ENCODE measurements around the gene ATP6V1G2.
"Not testable (repeated sequence)": the region's sequence is repeated elsewhere in the genome, so short reads cannot be mapped to it uniquely, and the experiment has no call there.

Gene ATP6V1G2

GRCh38 chr6:31530659-31531058 lies 15.7 kb downstream of the ATP6V1G2 start:
- Histone ChIP-seq H3K9me3 (ENCODE audit: control insufficient read depth, insufficient read depth, low read length) (no peaks in the 10 kb centered on the region), H3K9ac (ENCODE audit: low read depth, low read length) (no peak overlapping the region), H3K4me1 (ENCODE audit: control insufficient read depth, insufficient read depth, low read length) (peaks cover 3% of the 10 kb centered on the region), H3K4me3 (ENCODE audit: low read depth, low read length) (no peak overlapping the region), H3K36me3 (ENCODE audit: control insufficient read depth, insufficient read depth, low read length) (peaks cover 40% of the 10 kb centered on the region), H3K27me3 (ENCODE audit: control insufficient read depth, insufficient read depth, low read length) (no peaks in the 10 kb centered on the region)

GRCh38 chr6:31529329-31530150 lies 16.9 kb downstream of the ATP6V1G2 start:
- Histone ChIP-seq H3K27me3 (ENCODE audit: control insufficient read depth, insufficient read depth, low read length) (no peaks in the 10 kb centered on the region), H3K4me1 (ENCODE audit: control insufficient read depth, insufficient read depth, low read length) (peaks cover 3% of the 10 kb centered on the region), H3K36me3 (ENCODE audit: control insufficient read depth, insufficient read depth, low read length) (peaks cover 29% of the 10 kb centered on the region), H3K9ac (ENCODE audit: low read depth, low read length) (no peak overlapping the region), H3K9me3 (ENCODE audit: control insufficient read depth, insufficient read depth, low read length) (no peaks in the 10 kb centered on the region), H3K4me3 (ENCODE audit: low read depth, low read length) (no peak overlapping the region)

DNA sequence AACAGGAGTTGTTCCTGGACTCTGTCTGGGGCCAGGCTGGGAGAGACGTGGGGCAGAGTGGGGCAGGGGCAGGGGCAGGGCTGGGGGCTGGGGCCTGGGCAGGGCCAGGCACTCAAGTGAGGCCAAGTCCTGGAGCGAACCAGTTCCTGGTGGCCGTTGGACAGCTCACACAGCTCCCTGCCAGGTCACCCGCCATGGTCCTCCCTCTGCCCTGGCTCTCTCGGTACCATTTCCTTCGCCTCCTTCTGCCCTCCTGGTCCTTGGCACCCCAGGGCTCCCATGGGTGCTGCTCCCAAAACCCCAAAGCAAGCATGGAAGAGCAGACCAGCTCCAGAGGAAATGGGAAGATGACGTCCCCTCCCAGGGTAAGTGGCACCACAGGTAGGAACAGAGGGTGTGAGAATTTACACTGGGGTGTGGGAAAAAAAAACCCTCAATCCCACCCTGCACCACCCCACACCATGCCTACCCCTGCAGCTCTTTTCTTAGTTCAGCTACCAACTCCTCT lies 17.5 kb downstream of the ATP6V1G2 start, which contains the start of gene MCCD1:
Gene MCCD1 (plus strand): TSS at position 142 of the 508 bp plus-strand sequence. CDS start 53 bp downstream, at position 195.
- H3K27me3 ChIP-seq (ENCODE audit: control insufficient read depth, insufficient read depth, low read length): no peaks in the 10 kb centered on the region

GRCh38 chr6:31528307-31528777 lies 18.1 kb downstream of the ATP6V1G2 start:
- H3K9me3 ChIP-seq (ENCODE audit: control insufficient read depth, insufficient read depth, low read length): no peaks in the 10 kb centered on the region
- peaks cover 21% of the 10 kb centered on the region for H3K36me3 ChIP-seq (ENCODE audit: control insufficient read depth, insufficient read depth, low read length)
- H3K27me3 ChIP-seq (ENCODE audit: control insufficient read depth, insufficient read depth, low read length): no peaks in the 10 kb centered on the region
- H3K4me3 ChIP-seq (ENCODE audit: low read depth, low read length): no peak overlapping the region
- H3K9ac ChIP-seq (ENCODE audit: low read depth, low read length): no peak overlapping the region
- H3K4me1 ChIP-seq (ENCODE audit: control insufficient read depth, insufficient read depth, low read length): peaks cover 3% of the 10 kb centered on the region

More for the DNA sequence above, 17.5 kb downstream of the ATP6V1G2 start, which contains the start of gene MCCD1:
- H3K36me3 ChIP-seq (ENCODE audit: control insufficient read depth, insufficient read depth, low read length): peaks cover 23% of the 10 kb centered on the region
- H3K4me3 ChIP-seq (ENCODE audit: low read depth, low read length): no peak within 1 kb of the TSS
- H3K4me1 ChIP-seq (ENCODE audit: control insufficient read depth, insufficient read depth, low read length): peaks cover 3% of the 10 kb centered on the region
- H3K9ac ChIP-seq (ENCODE audit: low read depth, low read length): no peak within 1 kb of the TSS
- no peaks in the 10 kb centered on the region for H3K9me3 ChIP-seq (ENCODE audit: control insufficient read depth, insufficient read depth, low read length)

DNA sequence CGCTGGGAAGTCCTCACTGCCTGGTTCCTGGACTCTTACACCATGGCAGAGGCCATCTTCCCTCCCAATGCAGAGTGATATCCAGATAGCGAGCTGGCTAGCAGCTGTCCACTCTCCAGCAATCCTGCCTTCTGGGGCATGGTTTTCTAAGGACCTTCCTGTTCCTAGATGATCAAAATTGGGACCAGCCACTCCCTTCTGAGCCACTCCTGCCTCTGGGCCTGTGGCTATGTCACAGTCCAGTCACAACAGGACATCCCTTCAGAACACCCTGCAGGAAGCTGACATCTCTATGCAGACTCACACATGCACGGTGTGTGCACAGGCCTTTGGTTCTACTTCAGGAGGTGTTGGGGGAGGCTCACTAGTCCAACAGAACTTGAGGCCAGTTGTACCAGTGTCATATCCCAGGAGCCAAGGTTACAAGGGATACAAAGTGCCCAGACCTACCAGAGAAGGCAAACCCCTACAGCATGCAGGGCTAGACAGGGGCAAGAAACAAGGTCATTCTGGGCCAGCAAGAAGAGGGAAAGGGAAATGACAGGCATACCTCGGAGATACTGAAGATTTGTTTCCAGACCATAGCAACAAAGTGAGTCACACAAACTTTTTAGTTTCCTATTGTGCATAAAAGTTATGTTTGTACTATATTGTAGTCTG lies 20.3 kb downstream of the ATP6V1G2 start:
- H3K9ac ChIP-seq (ENCODE audit: low read depth, low read length): no peak overlapping the region
- H3K4me1 ChIP-seq (ENCODE audit: control insufficient read depth, insufficient read depth, low read length): peaks cover 3% of the 10 kb centered on the region
- H3K27me3 ChIP-seq (ENCODE audit: control insufficient read depth, insufficient read depth, low read length): no peaks in the 10 kb centered on the region
- peaks cover 12% of the 10 kb centered on the region for H3K36me3 ChIP-seq (ENCODE audit: control insufficient read depth, insufficient read depth, low read length)
- no peak overlapping the region for H3K4me3 ChIP-seq (ENCODE audit: low read depth, low read length)
- H3K9me3 ChIP-seq (ENCODE audit: control insufficient read depth, insufficient read depth, low read length): no peaks in the 10 kb centered on the region

DNA sequence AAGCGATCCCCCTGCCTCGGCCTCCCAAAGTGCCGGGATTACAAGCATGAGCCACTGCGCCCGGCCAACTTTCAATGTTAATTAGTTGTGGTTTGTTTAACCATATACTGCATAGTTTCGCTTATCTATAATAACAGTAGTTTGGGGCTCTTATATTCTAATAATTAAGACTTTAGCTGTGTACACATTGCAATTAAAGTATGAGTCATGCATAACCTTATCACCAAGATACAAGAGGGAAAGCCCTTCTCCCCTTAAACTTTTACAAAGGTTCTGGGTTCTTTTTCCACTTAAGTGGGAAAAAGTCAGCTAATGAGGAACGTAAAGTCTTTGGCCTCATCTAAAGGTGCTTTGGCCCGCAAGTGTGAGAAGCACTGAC lies 20.9 kb downstream of the ATP6V1G2 start:
- Histone ChIP-seq H3K4me3 (ENCODE audit: low read depth, low read length) (no peak overlapping the region), H3K4me1 (ENCODE audit: control insufficient read depth, insufficient read depth, low read length) (peaks cover 3% of the 10 kb centered on the region), H3K9ac (ENCODE audit: low read depth, low read length) (no peak overlapping the region), H3K36me3 (ENCODE audit: control insufficient read depth, insufficient read depth, low read length) (peaks cover 7% of the 10 kb centered on the region), H3K27me3 (ENCODE audit: control insufficient read depth, insufficient read depth, low read length) (no peaks in the 10 kb centered on the region), H3K9me3 (ENCODE audit: control insufficient read depth, insufficient read depth, low read length) (no peaks in the 10 kb centered on the region)

DNA sequence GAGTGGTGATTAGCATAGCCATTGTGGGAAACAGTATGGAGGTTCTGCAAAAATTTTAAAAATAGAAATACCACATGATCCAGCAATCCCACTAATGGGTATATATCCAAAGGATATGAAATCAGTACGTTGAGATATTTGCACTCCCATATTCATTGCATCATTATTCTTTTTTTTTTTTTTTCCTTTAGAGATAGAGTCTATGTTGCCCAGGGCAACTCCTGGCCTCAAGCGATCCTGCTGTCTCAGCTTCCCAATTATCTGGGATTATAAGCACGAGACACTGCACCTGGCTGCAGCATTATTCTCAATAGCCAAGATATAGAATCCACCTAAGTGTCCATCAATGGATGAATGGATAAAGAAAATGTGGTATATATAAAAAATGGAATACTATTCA lies 24.6 kb downstream of the ATP6V1G2 start:
- H3K9me3 ChIP-seq (ENCODE audit: control insufficient read depth, insufficient read depth, low read length): no peaks in the 10 kb centered on the region
- H3K36me3 ChIP-seq (ENCODE audit: control insufficient read depth, insufficient read depth, low read length): no peaks in the 10 kb centered on the region
- H3K9ac ChIP-seq (ENCODE audit: low read depth, low read length): no peak overlapping the region
- H3K4me3 ChIP-seq (ENCODE audit: low read depth, low read length): no peak overlapping the region
- no peaks in the 10 kb centered on the region for H3K4me1 ChIP-seq (ENCODE audit: control insufficient read depth, insufficient read depth, low read length)
- no peaks in the 10 kb centered on the region for H3K27me3 ChIP-seq (ENCODE audit: control insufficient read depth, insufficient read depth, low read length)

- no peak overlapping the region for H3K9ac ChIP-seq (ENCODE audit: low read depth, low read length)
- H3K4me3 ChIP-seq (ENCODE audit: low read depth, low read length): no peak overlapping the region
- peaks cover 3% of the 10 kb centered on the region for H3K27me3 ChIP-seq (ENCODE audit: control insufficient read depth, insufficient read depth, low read length)
- H3K4me1 ChIP-seq (ENCODE audit: control insufficient read depth, insufficient read depth, low read length): no peaks in the 10 kb centered on the region
- H3K36me3 ChIP-seq (ENCODE audit: control insufficient read depth, insufficient read depth, low read length): peaks cover 5% of the 10 kb centered on the region
- H3K9me3 ChIP-seq (ENCODE audit: control insufficient read depth, insufficient read depth, low read length): no peaks in the 10 kb centered on the region
Measured at GRCh38 chr6:31513456-31514165, 32.8 kb downstream of the ATP6V1G2 start.

DNA sequence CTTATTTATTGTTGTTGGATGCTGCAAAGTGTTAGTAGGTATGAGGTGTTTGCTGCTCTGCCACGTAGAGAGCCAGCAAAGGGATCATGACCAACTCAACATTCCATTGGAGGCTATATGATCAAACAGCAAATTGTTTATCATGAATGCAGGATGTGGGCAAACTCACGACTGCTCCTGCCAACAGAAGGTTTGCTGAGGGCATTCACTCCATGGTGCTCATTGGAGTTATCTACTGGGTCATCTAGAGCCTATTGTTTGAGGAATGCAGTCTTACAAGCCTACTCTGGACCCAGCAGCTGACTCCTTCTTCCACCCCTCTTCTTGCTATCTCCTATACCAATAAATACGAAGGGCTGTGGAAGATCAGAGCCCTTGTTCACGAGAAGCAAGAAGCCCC lies 36.4 kb downstream of the ATP6V1G2 start:
- Histone ChIP-seq H3K36me3 (ENCODE audit: control insufficient read depth, insufficient read depth, low read length) (peaks cover 17% of the 10 kb centered on the region), H3K4me1 (ENCODE audit: control insufficient read depth, insufficient read depth, low read length) (peaks cover 2% of the 10 kb centered on the region), H3K27me3 (ENCODE audit: control insufficient read depth, insufficient read depth, low read length) (no peaks in the 10 kb centered on the region), H3K4me3 (ENCODE audit: low read depth, low read length) (no peak overlapping the region), H3K9me3 (ENCODE audit: control insufficient read depth, insufficient read depth, low read length) (no peaks in the 10 kb centered on the region), H3K9ac (ENCODE audit: low read depth, low read length) (no peak overlapping the region)

DNA sequence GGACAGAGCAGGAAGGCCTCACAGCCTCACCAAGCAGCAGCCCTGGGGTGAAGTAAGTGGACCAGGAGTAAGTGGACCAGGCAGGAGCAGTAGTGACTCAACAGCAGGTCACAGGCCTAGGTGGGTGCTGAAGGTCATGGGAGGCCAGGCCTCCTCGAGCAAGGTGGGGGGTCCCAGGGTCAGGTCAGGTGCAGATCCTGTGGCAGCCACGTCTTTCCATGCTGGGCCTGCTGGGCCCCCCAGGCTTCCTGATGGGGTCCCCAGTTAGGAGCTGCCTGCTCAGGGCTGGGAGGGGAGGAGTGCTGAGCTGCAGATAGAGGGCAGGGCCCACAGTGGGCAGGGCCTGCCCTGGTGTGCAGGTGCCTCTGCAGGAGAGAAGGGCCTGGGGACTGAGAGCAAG lies 37.4 kb downstream of the ATP6V1G2 start:
- H3K36me3 ChIP-seq (ENCODE audit: control insufficient read depth, insufficient read depth, low read length): peaks cover 17% of the 10 kb centered on the region
- not testable (repeated sequence) for H3K9ac ChIP-seq (ENCODE audit: low read depth, low read length); H3K9me3 ChIP-seq (ENCODE audit: control insufficient read depth, insufficient read depth, low read length); H3K27me3 ChIP-seq (ENCODE audit: control insufficient read depth, insufficient read depth, low read length); H3K4me1 ChIP-seq (ENCODE audit: control insufficient read depth, insufficient read depth, low read length); H3K4me3 ChIP-seq (ENCODE audit: low read depth, low read length)

GRCh38 chr6:31502586-31502985 lies 43.8 kb downstream of the ATP6V1G2 start:
- Histone ChIP-seq H3K4me1 (ENCODE audit: control insufficient read depth, insufficient read depth, low read length) (peaks cover 3% of the 10 kb centered on the region), H3K36me3 (ENCODE audit: control insufficient read depth, insufficient read depth, low read length) (peaks cover 12% of the 10 kb centered on the region), H3K9ac (ENCODE audit: low read depth, low read length) (no peak overlapping the region), H3K27me3 (ENCODE audit: control insufficient read depth, insufficient read depth, low read length) (peaks cover 12% of the 10 kb centered on the region), H3K9me3 (ENCODE audit: control insufficient read depth, insufficient read depth, low read length) (no peaks in the 10 kb centered on the region), H3K4me3 (ENCODE audit: low read depth, low read length) (no peak overlapping the region)

All from iPS-15b (cell line).